ENCODE measurements around the gene TMEM176A.
"Not testable (repeated sequence)": the region's sequence is repeated elsewhere in the genome, so short reads cannot be mapped to it uniquely, and the experiment has no call there.

Gene TMEM176A

DNA sequence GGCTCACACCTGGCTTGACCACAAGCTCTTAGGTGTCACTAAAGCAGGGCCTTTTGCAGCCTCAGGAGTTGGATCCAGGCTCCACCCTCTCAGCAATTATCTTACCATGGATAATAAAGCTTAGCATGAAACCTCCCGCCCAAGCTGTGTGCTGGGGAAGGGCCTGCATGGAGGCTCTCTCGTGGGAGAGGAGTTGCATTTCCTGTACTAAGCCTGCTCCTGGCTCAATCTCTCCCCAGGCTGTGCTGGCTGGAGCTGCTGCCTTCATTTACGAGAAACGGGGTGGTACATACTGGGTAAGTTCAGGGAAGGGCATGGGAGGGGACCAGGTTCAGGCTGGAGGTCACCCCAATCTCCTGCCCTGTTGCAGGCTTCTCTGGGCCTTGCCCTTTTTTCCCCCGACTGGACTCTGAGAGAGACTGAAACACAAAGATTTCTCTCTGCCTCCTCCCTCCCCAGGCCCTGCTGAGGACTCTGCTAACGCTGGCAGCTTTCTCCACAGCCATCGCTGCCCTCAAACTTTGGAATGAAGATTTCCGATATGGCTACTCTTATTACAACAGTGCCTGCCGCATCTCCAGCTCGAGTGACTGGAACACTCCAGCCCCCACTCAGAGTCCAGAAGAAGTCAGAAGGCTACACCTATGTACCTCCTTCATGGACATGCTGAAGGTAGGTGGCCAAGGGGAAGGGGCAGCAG lies 2.7 kb downstream of the TMEM176A start:
- TF ChIP-seq, protein P1, sequence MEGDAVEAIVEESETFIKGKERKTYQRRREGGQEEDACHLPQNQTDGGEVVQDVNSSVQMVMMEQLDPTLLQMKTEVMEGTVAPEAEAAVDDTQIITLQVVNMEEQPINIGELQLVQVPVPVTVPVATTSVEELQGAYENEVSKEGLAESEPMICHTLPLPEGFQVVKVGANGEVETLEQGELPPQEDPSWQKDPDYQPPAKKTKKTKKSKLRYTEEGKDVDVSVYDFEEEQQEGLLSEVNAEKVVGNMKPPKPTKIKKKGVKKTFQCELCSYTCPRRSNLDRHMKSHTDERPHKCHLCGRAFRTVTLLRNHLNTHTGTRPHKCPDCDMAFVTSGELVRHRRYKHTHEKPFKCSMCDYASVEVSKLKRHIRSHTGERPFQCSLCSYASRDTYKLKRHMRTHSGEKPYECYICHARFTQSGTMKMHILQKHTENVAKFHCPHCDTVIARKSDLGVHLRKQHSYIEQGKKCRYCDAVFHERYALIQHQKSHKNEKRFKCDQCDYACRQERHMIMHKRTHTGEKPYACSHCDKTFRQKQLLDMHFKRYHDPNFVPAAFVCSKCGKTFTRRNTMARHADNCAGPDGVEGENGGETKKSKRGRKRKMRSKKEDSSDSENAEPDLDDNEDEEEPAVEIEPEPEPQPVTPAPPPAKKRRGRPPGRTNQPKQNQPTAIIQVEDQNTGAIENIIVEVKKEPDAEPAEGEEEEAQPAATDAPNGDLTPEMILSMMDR (IDR thresholded peaks at IDR 0.05; ENCODE audit: low read depth, low read length) = no peak
- DNase-seq (ENCODE audit: low read depth in 2 of 2) = no peak
- no peak overlapping the region for H3K4me3 ChIP-seq (replicated peaks in 1 of 2; ENCODE audit: low read depth in 2 of 2, low read length in 2 of 2)

DNA sequence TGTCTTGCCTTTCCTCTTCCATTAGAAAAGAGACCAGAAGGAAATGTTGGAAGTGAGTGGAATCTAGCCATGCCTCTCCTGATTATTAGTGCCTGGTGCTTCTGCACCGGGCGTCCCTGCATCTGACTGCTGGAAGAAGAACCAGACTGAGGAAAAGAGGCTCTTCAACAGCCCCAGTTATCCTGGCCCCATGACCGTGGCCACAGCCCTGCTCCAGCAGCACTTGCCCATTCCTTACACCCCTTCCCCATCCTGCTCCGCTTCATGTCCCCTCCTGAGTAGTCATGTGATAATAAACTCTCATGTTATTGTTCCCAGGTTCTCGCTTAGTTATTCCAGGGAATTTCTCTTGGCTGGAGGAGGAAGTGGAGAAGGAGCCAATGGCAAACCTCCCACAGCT lies 4.2 kb downstream of the TMEM176A start:
- DNase-seq (ENCODE audit: low read depth in 2 of 2) = no peak
- TF ChIP-seq, protein P1 (IDR thresholded peaks at IDR 0.05; ENCODE audit: low read depth, low read length) = no peak
- no peak overlapping the region for H3K4me3 ChIP-seq (replicated peaks in 1 of 2; ENCODE audit: low read depth in 2 of 2, low read length in 2 of 2)

DNA sequence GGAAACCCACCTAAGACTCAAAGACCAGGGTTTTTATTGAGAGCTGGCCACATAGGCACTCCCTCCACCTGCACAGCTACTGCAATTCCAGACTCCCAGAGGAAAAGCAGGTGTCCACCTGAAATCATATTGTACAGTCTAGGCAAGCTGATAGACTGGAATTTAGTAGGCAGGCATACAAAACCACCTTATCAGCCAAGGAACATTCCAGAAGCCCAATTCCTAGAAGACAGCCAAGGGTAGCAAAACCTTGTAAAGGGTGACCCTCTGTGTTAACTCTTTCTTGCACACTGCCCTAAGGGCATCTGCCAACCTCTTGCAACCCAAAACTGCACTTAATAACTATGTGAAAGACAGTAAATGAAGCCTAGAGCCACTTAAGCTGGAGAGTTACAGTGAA lies 5.3 kb downstream of the TMEM176A start:
- no peak for DNase-seq (ENCODE audit: low read depth in 2 of 2)
- H3K4me3 ChIP-seq (replicated peaks in 1 of 2; ENCODE audit: low read depth in 2 of 2, low read length in 2 of 2) = no peak overlapping the region
- TF ChIP-seq, protein P1 (IDR thresholded peaks at IDR 0.05; ENCODE audit: low read depth, low read length) = no peak

DNA sequence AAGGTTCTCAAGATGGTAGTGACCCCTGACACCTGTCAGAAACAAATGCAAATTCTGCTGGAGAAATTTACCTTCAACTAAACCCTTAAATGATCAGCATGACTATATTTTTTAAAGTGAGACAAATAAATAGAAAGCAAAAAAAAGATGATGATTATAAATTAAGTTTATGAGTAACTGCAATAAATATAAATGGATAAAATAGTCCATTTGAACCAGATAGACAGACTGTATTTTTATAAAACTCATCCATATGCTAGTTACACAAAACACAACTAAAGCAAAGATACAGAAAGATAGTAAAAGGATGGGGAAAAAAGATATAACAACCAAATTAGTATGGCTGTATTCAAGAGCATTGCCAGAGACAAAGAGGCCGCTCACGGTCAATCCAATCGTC lies 5.9 kb downstream of the TMEM176A start:
- TF ChIP-seq, protein P1 (IDR thresholded peaks at IDR 0.05; ENCODE audit: low read depth, low read length) = no peak
- no peak overlapping the region for H3K4me3 ChIP-seq (replicated peaks in 1 of 2; ENCODE audit: low read depth in 2 of 2, low read length in 2 of 2)
- DNase-seq (ENCODE audit: low read depth in 2 of 2) = no peak

DNA sequence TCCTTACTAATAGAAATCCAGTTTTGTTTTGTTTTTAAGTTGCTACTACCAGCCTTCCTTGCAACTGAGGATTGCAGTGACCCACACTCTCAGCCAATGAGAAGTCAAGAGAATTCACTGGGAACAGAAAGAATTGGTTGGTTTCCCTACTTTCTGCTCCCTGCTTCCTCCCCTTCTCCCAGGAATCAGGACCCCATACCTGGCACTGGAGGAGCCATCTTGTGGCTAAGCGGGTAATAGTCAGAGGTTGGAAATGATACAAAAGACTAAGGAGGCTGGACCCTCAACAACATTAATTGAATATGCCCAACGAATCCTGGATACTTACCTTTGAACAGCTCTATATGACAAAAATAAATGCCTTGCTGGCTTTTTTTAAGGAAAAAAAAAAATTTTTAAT lies 6.3 kb downstream of the TMEM176A start:
- DNase-seq (ENCODE audit: low read depth in 2 of 2) = no peak
- no peak overlapping the region for H3K4me3 ChIP-seq (replicated peaks in 1 of 2; ENCODE audit: low read depth in 2 of 2, low read length in 2 of 2)
- TF ChIP-seq, protein P1 (IDR thresholded peaks at IDR 0.05; ENCODE audit: low read depth, low read length) = no peak

DNA sequence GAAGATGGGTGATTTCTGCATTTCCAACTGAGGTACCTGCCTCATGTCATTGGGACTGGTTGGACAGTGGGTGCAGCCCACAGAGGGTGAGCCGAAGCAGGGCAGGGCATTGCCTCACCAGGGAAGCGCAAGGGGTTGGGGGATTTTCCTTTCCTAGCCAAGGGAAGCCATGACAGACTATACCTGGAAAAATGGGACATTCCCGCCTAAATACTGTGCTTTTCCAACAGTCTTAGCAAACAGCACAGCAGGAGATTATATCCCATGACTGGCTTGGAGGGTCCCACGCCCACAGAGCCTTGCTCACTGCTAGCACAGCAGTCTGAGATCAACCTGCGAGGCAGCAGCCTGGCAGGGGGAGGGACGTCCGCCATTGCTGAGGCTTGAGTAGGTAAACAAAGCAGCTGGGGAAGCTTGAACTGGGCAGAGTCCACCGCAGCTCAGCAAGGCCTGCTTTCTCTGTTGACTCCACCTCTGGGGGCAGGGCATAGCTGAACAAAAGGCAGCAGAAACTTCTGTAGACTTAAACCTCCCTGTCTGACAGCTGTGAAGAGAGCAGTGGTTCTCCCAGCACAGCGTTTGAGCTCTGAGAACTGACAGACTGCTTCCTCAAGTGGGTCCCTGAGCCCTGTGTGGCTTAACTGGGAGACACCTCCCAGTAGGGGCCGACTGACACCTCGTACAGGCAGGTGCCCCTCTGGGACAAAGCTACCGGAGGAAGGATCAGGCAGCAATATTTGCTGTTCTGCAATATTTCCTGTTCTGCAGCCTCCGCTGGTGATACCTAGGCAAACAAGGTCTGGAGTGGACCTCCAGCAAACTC lies 7.3 kb downstream of the TMEM176A start:
- not testable (repeated sequence) for H3K4me3 ChIP-seq (replicated peaks in 1 of 2; ENCODE audit: low read depth in 2 of 2, low read length in 2 of 2); DNase-seq (ENCODE audit: low read depth in 2 of 2)

DNA sequence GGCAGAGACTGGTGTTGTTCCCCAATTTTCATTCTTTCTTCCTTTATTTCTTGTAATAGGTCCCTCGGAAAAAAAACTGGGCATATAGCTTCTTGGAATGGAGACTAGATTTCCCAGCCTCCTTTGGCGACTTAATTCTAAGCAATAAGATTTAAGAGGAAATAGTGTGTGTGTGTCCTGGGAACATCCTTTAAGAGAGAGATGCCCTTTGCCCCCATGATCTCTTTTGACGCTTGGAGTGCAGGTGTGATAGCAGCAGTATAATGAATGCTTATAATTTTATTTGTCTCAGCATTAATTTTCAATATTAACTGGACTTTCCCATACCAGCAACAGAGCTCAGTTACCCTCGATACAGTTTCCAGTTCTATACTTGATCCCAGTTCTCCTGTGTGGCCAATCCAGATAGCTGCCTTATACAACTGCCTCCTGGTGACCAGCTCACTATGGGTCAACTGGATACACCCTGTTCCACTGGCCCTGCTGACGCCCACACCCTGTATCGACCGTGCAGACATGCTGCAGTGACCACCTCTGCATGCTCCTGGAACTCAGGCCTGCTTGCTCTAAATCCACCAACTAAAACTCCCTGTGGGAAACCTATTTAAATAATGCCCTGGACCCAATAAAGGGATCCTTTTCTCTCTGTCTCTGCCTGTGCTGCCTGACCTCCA lies 13.9 kb downstream of the TMEM176A start:
- H3K4me3 ChIP-seq (replicated peaks in 1 of 2; ENCODE audit: low read depth in 2 of 2, low read length in 2 of 2) = no peak overlapping the region
- TF ChIP-seq, protein P1 (IDR thresholded peaks at IDR 0.05; ENCODE audit: low read depth, low read length) = no peak

More for the DNA sequence above, 13.9 kb downstream of the TMEM176A start:
- no peak for DNase-seq (ENCODE audit: low read depth in 2 of 2)
